ENCODE results near the gene ANKAR. TPM values are rescaled to one million over a fixed set of nuclear protein-coding genes. Genes with fewer than 3 reads are reported as not detected.
"Not testable (repeated sequence)": the region's sequence is repeated elsewhere in the genome, so short reads cannot be mapped to it uniquely, and the experiment has no call there.

The ANKAR gene
- total RNA-seq, 4 donors from 2014 or later, result 3.7 to 36.1 (median 13.4) TPM

DNA sequence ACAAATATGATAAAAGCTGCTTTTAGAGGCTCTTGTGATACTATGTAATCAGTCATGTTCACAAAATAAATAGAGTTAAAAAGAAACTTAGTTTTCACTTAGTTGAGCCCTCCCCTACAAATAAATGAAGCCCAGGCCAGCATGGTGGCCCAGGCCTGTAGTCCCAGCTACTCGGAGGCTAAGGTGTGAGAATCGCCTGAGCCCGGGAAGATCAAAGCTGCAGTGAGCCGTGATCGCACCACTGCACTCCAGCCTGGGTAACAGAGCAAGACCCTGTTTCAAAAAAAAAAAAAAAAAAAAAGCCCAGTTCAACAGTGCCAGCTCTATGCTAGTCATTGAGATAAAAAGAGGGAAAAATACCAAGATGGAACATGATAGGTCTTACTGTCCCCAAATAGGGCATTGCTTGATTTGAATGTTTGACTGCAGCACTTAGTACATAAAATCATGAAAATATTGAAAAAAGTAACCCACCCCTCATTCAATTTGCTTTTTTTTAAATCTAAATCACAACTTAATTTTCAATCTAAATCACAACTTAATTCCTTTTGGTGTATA, 11.7 kb upstream of the ANKAR start:
- Histone ChIP-seq H3K9me3 (no peaks in the 10 kb centered on the region), H3K4me3 (peak overlapping the region; percentile 72 to 91), H3K36me3 (peaks cover 7 to 22% of the 10 kb centered on the region in 2 donors), H3K4me1 (peaks cover 0 to 46% (median 8%) of the 10 kb centered on the region in 3 donors), H3K27me3 (no peaks in the 10 kb centered on the region), H3K27ac (peak overlapping the region in 1 of 4 donors; percentile 89)
- WGBS, 2 donors (ENCODE audit: low coverage in 1 of 2), result 80% methylated on average over 2 of the region's 5 CpGs; no CpG with 5 or more reads in 1 of the 2 donors
- no peak for TF ChIP-seq POLR2AphosphoS5 (IDR thresholded peaks at IDR 0.05)
- TF ChIP-seq POLR2A (IDR thresholded peaks at IDR 0.05), result no peak
- TF ChIP-seq EP300 (IDR thresholded peaks at IDR 0.05), result no peak
- no peak for TF ChIP-seq CTCF (IDR thresholded peaks at IDR 0.05)
- ATAC-seq, result no peak

- not testable (repeated sequence) for H3K27ac ChIP-seq, H3K27me3 ChIP-seq, ATAC-seq, H3K9me3 ChIP-seq, H3K4me3 ChIP-seq
- H3K36me3 ChIP-seq, result peaks cover 7 to 28% of the 10 kb centered on the region in 2 donors
- peaks cover 0 to 46% (median 8%) of the 10 kb centered on the region in 3 donors for H3K4me1 ChIP-seq
- WGBS, 2 donors (ENCODE audit: low coverage in 1 of 2), result 70 to 92% methylated on average over 2 to 12 of the region's 12 CpGs
Measured at GRCh38 chr2:189663319-189663718, 11.2 kb upstream of the ANKAR start.

- 60 to 100% methylated on average over 1 to 5 of the region's 5 CpGs for WGBS, 2 donors (ENCODE audit: low coverage in 1 of 2)
- Histone ChIP-seq H3K36me3 (peaks cover 7 to 68% of the 10 kb centered on the region in 2 donors), H3K27ac (no peak overlapping the region), H3K9me3 (no peaks in the 10 kb centered on the region), H3K4me1 (peaks cover 0 to 21% (median 6%) of the 10 kb centered on the region in 3 donors), H3K4me3 (no peak overlapping the region), H3K27me3 (no peaks in the 10 kb centered on the region)
- TF ChIP-seq EP300 (IDR thresholded peaks at IDR 0.05), result no peak
- ATAC-seq, result no peak
Measured at GRCh38 chr2:189669913-189670312, 4.6 kb upstream of the ANKAR start.

GRCh38 chr2:189673661-189674373, 653 bp upstream of the ANKAR start:
- no peaks in the 10 kb centered on the region for H3K9me3 ChIP-seq
- peaks cover 0 to 20% (median 6%) of the 10 kb centered on the region in 3 donors for H3K4me1 ChIP-seq
- H3K4me3 ChIP-seq, result peak overlapping the region; percentile 67 to 71
- no peak for ATAC-seq
- peak overlapping the region; percentile 90 to 96 (median 95) for H3K27ac ChIP-seq
- H3K36me3 ChIP-seq, result peaks cover 0 to 35% of the 10 kb centered on the region in 2 donors
- no peak for TF ChIP-seq POLR2A (IDR thresholded peaks at IDR 0.05)
- TF ChIP-seq POLR2AphosphoS5 (IDR thresholded peaks at IDR 0.05), result no peak
- no peak for TF ChIP-seq CTCF (IDR thresholded peaks at IDR 0.05)
- no peak for TF ChIP-seq EP300 (IDR thresholded peaks at IDR 0.05)
- H3K27me3 ChIP-seq, result no peaks in the 10 kb centered on the region
- whole genome bisulfite sequencing, 2 donors (ENCODE audit: low coverage in 1 of 2), result 25 to 52% methylated on average over 7 to 11 of the region's 12 CpGs

- Histone ChIP-seq H3K36me3 (peaks cover 0 to 11% of the 10 kb centered on the region in 2 donors), H3K4me1 (peaks cover 0 to 22% (median 6%) of the 10 kb centered on the region in 3 donors), H3K9me3 (no peaks in the 10 kb centered on the region), H3K4me3 (no peak overlapping the region), H3K27ac (no peak overlapping the region), H3K27me3 (no peaks in the 10 kb centered on the region)
- ATAC-seq, result no peak
- 70 to 71% methylated on average over 4 of the region's 4 CpGs for WGBS, 2 donors (ENCODE audit: low coverage in 1 of 2)
- TF ChIP-seq POLR2A (IDR thresholded peaks at IDR 0.05) (no peak), EP300 (IDR thresholded peaks at IDR 0.05) (no peak), CTCF (IDR thresholded peaks at IDR 0.05) (no peak), POLR2AphosphoS5 (IDR thresholded peaks at IDR 0.05) (no peak)
Measured at GRCh38 chr2:189676471-189676870, 2.0 kb downstream of the ANKAR start.

DNA sequence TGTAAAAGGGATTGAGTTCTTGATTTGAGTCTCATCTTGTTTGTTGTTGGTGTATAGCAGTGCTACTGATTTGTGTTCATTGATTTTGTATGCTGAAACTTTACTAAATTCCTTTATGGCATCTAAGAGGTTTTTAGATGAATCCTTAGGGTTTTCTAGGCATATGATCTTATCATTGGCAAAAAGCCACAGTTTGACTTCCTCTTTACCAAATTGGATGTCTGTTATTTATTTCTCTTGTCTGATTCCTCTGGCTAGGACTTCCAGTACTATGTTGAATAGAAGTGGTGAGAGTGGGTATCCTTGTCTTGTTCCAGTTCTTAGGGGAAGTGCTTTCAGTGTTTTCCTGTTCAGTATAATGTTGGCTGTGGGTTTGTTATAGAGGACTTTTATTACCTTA, 4.8 kb downstream of the ANKAR start:
- Histone ChIP-seq H3K27me3 (no peaks in the 10 kb centered on the region), H3K9me3 (no peaks in the 10 kb centered on the region), H3K4me3 (no peak overlapping the region), H3K27ac (no peak overlapping the region), H3K4me1 (peaks cover 0 to 23% (median 0%) of the 10 kb centered on the region in 3 donors), H3K36me3 (no peaks in the 10 kb centered on the region)
- no peak for ATAC-seq
- TF ChIP-seq POLR2AphosphoS5 (IDR thresholded peaks at IDR 0.05) (no peak), EP300 (IDR thresholded peaks at IDR 0.05) (no peak), CTCF (IDR thresholded peaks at IDR 0.05) (no peak), POLR2A (IDR thresholded peaks at IDR 0.05) (no peak)
